ENCODE measurements around the gene LRRC3B. TPM values are rescaled to one million over a fixed set of nuclear protein-coding genes. Genes with fewer than 3 reads are reported as not detected.

The LRRC3B gene
- total RNA-seq, 1 donor from 2014 or later = 0.30 TPM

DNA sequence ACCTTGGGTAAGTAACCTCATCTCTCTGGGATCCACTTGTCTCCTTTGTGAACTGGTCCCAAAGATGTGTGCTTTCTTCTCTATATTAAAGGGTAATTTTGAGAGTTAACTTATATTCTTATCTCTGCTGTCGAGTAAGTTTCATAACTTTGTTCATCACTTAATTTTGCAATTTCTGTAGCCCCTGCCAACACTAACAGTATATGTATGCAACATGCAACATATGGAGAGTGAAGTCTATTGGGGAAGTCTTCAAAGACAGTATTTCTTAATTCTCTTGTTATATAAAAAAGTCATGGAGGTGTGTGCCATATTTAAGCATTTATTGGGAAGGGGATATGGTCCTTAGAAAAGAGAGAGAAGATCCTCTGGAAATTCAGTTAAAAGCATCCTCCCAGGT lies 85.9 kb downstream of the LRRC3B start:
- TF ChIP-seq, protein P1, sequence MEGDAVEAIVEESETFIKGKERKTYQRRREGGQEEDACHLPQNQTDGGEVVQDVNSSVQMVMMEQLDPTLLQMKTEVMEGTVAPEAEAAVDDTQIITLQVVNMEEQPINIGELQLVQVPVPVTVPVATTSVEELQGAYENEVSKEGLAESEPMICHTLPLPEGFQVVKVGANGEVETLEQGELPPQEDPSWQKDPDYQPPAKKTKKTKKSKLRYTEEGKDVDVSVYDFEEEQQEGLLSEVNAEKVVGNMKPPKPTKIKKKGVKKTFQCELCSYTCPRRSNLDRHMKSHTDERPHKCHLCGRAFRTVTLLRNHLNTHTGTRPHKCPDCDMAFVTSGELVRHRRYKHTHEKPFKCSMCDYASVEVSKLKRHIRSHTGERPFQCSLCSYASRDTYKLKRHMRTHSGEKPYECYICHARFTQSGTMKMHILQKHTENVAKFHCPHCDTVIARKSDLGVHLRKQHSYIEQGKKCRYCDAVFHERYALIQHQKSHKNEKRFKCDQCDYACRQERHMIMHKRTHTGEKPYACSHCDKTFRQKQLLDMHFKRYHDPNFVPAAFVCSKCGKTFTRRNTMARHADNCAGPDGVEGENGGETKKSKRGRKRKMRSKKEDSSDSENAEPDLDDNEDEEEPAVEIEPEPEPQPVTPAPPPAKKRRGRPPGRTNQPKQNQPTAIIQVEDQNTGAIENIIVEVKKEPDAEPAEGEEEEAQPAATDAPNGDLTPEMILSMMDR (IDR thresholded peaks at IDR 0.05) = no peak

DNA sequence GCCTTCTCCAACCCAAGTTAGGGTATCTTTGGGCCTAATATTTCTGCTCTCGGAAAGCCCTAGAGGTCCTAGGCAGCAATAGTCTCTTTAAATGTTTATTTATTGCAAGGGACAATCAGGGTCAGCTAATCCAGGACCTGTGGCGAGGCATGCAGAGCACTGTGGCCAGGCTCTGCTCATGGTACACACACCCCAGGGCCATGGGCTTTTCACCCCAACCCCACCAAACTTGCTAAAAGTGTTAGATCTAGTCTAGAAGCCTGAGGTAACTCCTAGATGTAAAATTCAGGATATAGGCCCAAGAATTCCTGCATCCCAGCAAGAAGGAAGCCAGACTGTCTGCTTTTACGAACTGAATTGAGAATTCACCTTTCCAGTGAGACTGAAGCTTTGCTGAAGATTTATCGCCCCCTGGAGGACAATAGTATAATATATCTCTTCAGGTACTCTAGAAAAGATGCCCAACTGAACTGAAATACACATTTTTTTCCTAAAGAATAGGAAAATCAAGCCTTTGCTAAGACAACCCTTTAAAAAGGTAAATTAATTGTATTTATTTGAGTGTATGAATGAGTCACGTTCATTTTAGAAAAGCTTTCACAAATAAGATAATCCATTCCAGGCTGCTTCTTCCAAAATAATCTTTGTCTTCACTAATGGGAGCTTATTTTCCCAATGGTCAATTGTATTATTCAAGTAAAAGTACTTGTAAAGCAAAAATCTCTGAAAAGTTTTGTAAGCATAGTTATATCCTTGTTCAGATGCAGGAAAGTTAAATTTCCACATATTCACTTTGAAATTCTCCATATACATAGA lies 89.8 kb downstream of the LRRC3B start:
- ATAC-seq (peak; percentile 46 to 68), DNase-seq (no peak)
- H3K9me3 ChIP-seq = no peaks in the 10 kb centered on the region
- TF ChIP-seq, protein P1 (IDR thresholded peaks at IDR 0.05) = peak; percentile 59
- H3K4me1 ChIP-seq = no peaks in the 10 kb centered on the region
- H3K4me3 ChIP-seq = no peak overlapping the region
- intact Hi-C loops (cut with DNase I) = no loop called here
- no peaks in the 10 kb centered on the region for H3K27me3 ChIP-seq (ENCODE audit: low read depth)
- H3K27ac ChIP-seq = no peak overlapping the region
- no peaks in the 10 kb centered on the region for H3K36me3 ChIP-seq

More for the DNA sequence above, 85.9 kb downstream of the LRRC3B start:
- Histone ChIP-seq H3K27me3 (ENCODE audit: low read depth) (no peaks in the 10 kb centered on the region), H3K27ac (no peak overlapping the region), H3K9me3 (no peaks in the 10 kb centered on the region), H3K4me3 (no peak overlapping the region), H3K36me3 (no peaks in the 10 kb centered on the region), H3K4me1 (no peaks in the 10 kb centered on the region)
- intact Hi-C loops (cut with DNase I) = no loop called here
- ATAC-seq = no peak
- DNase-seq = no peak

DNA sequence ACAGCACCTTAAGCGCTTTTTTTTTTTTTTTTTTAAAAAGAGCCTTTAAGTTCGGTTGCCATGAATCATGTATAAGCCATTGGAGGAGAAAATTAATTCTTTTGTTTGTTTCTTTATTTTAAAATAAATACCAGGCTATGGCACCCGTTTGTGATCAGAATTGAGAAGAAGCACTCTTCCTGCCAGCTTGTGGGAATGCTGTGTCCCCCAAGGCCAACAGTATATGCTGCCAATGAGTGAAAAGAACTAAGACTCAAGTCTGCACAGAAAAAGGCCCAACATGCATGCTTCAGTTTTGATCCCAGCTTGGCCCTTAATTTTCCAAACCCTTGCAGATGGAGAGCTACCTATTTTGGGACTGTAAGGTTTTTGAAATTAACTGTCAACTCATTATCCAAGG lies 90.5 kb downstream of the LRRC3B start:
- Histone ChIP-seq H3K27me3 (ENCODE audit: low read depth) (no peaks in the 10 kb centered on the region), H3K9me3 (no peaks in the 10 kb centered on the region), H3K4me3 (no peak overlapping the region), H3K27ac (no peak overlapping the region), H3K36me3 (no peaks in the 10 kb centered on the region), H3K4me1 (no peaks in the 10 kb centered on the region)
- TF ChIP-seq, protein P1 (IDR thresholded peaks at IDR 0.05) = no peak
- intact Hi-C loops (cut with DNase I) = no loop called here
- DNase-seq (no peak), ATAC-seq (no peak)

DNA sequence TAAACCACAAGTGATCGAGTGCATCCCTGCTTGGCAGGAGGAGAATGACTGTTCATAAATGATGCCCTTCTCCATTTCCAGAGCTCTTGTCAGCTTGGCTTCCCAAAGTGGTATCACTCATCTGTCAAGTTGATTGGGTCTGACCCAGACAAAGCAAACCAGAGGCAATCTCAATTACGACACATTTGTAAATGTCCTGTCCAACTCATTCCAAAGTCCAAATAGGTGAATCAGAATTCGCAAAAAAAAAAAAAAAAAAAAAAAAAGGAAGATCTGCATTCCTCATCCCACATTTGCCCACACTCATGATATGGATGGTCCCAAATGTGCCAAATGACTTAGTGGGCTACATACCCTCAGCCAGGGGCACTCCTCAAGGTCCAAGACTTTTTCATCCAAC lies 91.9 kb downstream of the LRRC3B start:
- Histone ChIP-seq H3K9me3 (no peaks in the 10 kb centered on the region), H3K27me3 (ENCODE audit: low read depth) (no peaks in the 10 kb centered on the region), H3K36me3 (no peaks in the 10 kb centered on the region), H3K4me1 (no peaks in the 10 kb centered on the region), H3K27ac (no peak overlapping the region), H3K4me3 (no peak overlapping the region)
- intact Hi-C loops (cut with DNase I) = no loop called here
- TF ChIP-seq, protein P1 (IDR thresholded peaks at IDR 0.05) = no peak
- no peak for ATAC-seq
- no peak for DNase-seq

DNA sequence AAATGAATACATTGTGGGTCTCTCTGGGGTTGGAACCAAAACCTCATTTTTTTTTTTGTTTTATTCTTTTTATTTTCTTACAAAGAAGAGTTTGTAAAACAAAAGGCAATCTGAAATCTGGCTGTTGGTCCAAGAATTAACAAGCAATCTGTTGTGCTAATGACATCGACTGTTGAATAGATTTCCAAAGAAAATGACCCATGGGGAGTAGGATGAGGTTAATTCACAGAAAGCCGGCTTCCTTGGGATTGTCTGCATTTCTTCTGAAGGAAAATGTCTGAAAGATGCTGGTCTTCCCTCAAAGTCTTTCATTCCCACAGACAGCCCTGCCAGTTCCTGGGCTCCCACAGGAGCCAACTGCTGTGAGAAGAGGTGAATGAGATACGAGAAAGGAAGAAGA lies 92.9 kb downstream of the LRRC3B start:
- Histone ChIP-seq H3K4me1 (no peaks in the 10 kb centered on the region), H3K27me3 (ENCODE audit: low read depth) (no peaks in the 10 kb centered on the region), H3K4me3 (no peak overlapping the region), H3K9me3 (no peaks in the 10 kb centered on the region), H3K36me3 (no peaks in the 10 kb centered on the region), H3K27ac (no peak overlapping the region)
- DNase-seq (no peak), ATAC-seq (no peak)
- intact Hi-C loops (cut with DNase I) = no loop called here
- TF ChIP-seq, protein P1 (IDR thresholded peaks at IDR 0.05) = no peak
